Tibial nerve (tissue), 4 donors: ENCODE measurements around the gene UBE2R2. TPM values are rescaled to one million over a fixed set of nuclear protein-coding genes. Genes with fewer than 3 reads are reported as not detected.
"Not testable (repeated sequence)": the region's sequence is repeated elsewhere in the genome, so short reads cannot be mapped to it uniquely, and the experiment has no call there.

Experiments
- DNase-seq, 2 donors: peaks; one replicate each; pipeline ENCODE4 v3.0.0-alpha.2; 2019; ENCODE audit warnings: low spot score in 2 of 2
- H3K27ac ChIP-seq, 4 donors: fragments of 200-600 bp; sonication (generic) in 3 of 4; one replicate each; pipeline ENCODE4 v1.5.1; 2017 to 2019; ENCODE audit warnings: mild to moderate bottlenecking in 1 of 4
- H3K27me3 ChIP-seq, 2 donors: fragments of 200-600 bp; sonication (generic) in 1 of 2; one replicate each; pipeline versions ENCODE4 v1.5.1 to v1.6.0; 2017 to 2019
- H3K36me3 ChIP-seq, 3 donors: fragments of 200-600 bp; sonication (generic); one replicate each; pipeline ENCODE4 v1.5.1; 2018 to 2019
- H3K4me1 ChIP-seq, 4 donors: fragments of 200-600 bp; sonication (generic) in 3 of 4; one replicate each; pipeline ENCODE4 v1.5.1; 2017 to 2019
- H3K4me3 ChIP-seq, 4 donors: fragments of 200-600 bp; sonication (generic) in 3 of 4; one replicate each; pipeline ENCODE4 v1.5.1; 2017 to 2019; ENCODE audit warnings: mild to moderate bottlenecking in 1 of 4, moderate library complexity in 1 of 4
- H3K9me3 ChIP-seq, 4 donors: fragments of 200-600 bp; sonication (generic) in 3 of 4; one replicate each; pipeline ENCODE4 v1.5.1; 2017 to 2019
- CTCF ChIP-seq, 5 experiments: fragments of 200-600 bp in 3 of 5; fragments of 450-650 bp in 2 of 5; sonication (generic) in 3 of 5; IDR thresholded peaks; one replicate each; pipeline ENCODE4 v1.5.1; 2016 to 2019; ENCODE audit warnings: antibody characterized with exemption in 5 of 5, mild to moderate bottlenecking in 3 of 5, moderate library complexity in 2 of 5
- EP300 ChIP-seq, 2 donors: sonication (generic); formaldehyde crosslinking; IDR thresholded peaks; one replicate each; pipeline ENCODE4 v1.6.1; 2017; ENCODE audit warnings: antibody characterized with exemption in 2 of 2, mild to moderate bottlenecking in 1 of 2
- POLR2A ChIP-seq, 2 donors: fragments of 450-650 bp; IDR thresholded peaks; one replicate each; pipeline ENCODE4 v1.6.1; 2017; ENCODE audit warnings: antibody characterized with exemption in 2 of 2, mild to moderate bottlenecking in 2 of 2, moderate library complexity in 2 of 2
- WGBS, 2 donors: methylation state at CpG; one replicate each; pipeline ENCODE4 v1.1.5; 2018; 5-methylcytosine and 5-hydroxymethylcytosine counted together
- total RNA-seq, 4 donors: library from RNA; depleted of rRNA; stranded (reverse); fragments of >200 nt; gene quantifications; one replicate each; pipeline ENCODE4 v1.1.0, GENCODE V29; 2016

The UBE2R2 gene
- total RNA-seq, 4 donors from 2014 or later: 23.2 to 28.4 (median 25.9) TPM

- Histone ChIP-seq H3K27ac (no peak overlapping the region), H3K36me3 (peaks cover 0 to 4% (median 0%) of the 10 kb centered on the region in 3 donors), H3K4me3 (no peak overlapping the region), H3K27me3 (no peaks in the 10 kb centered on the region), H3K9me3 (no peaks in the 10 kb centered on the region), H3K4me1 (peaks cover 0 to 56% (median 3%) of the 10 kb centered on the region in 4 donors)
- 76 to 83% methylated on average over 3 of the region's 3 CpGs for WGBS, 2 donors
- no peak for TF ChIP-seq POLR2A (IDR thresholded peaks at IDR 0.05)
- no peak for TF ChIP-seq CTCF (IDR thresholded peaks at IDR 0.05)
- no peak for TF ChIP-seq EP300 (IDR thresholded peaks at IDR 0.05)
- DNase-seq: no peak
These were observed 41.5 kb downstream of the UBE2R2 start for GRCh38 chr9:33858423-33858822.

GRCh38 chr9:33860200-33860871, 43.4 kb downstream of the UBE2R2 start:
- TF ChIP-seq CTCF (IDR thresholded peaks at IDR 0.05) (no peak), POLR2A (IDR thresholded peaks at IDR 0.05) (no peak), EP300 (IDR thresholded peaks at IDR 0.05) (no peak)

GRCh38 chr9:33861917-33862453, 45.0 kb downstream of the UBE2R2 start:
- Histone ChIP-seq H3K4me1 (peaks cover 0 to 34% (median 3%) of the 10 kb centered on the region in 4 donors), H3K27me3 (no peaks in the 10 kb centered on the region), H3K36me3 (peaks cover 0 to 10% (median 0%) of the 10 kb centered on the region in 3 donors), H3K9me3 (no peaks in the 10 kb centered on the region), H3K4me3 (no peak overlapping the region), H3K27ac (no peak overlapping the region)
- no peak for DNase-seq
- TF ChIP-seq POLR2A (IDR thresholded peaks at IDR 0.05): no peak
- TF ChIP-seq EP300 (IDR thresholded peaks at IDR 0.05): no peak
- TF ChIP-seq CTCF (IDR thresholded peaks at IDR 0.05): no peak
- WGBS, 2 donors: 77 to 81% methylated on average over 10 of the region's 10 CpGs

More at GRCh38 chr9:33860200-33860871, 43.4 kb downstream of the UBE2R2 start:
- Histone ChIP-seq H3K27ac (no peak overlapping the region), H3K4me1 (peaks cover 0 to 47% (median 3%) of the 10 kb centered on the region in 4 donors), H3K9me3 (no peaks in the 10 kb centered on the region), H3K36me3 (peaks cover 0 to 10% (median 0%) of the 10 kb centered on the region in 3 donors), H3K4me3 (no peak overlapping the region), H3K27me3 (no peaks in the 10 kb centered on the region)
- WGBS, 2 donors: 74 to 81% methylated on average over 1 of the region's 1 CpG
- no peak for DNase-seq

- DNase-seq, H3K36me3 ChIP-seq, H3K4me3 ChIP-seq, H3K9me3 ChIP-seq, H3K27me3 ChIP-seq, H3K27ac ChIP-seq: not testable (repeated sequence)
- WGBS, 2 donors: 92 to 94% methylated on average over 8 of the region's 8 CpGs
- peaks cover 0 to 41% (median 6%) of the 10 kb centered on the region in 4 donors for H3K4me1 ChIP-seq
These were observed 46.1 kb downstream of the UBE2R2 start for GRCh38 chr9:33863027-33863426.

GRCh38 chr9:33867747-33868439, 50.9 kb downstream of the UBE2R2 start:
- Histone ChIP-seq H3K27me3 (no peaks in the 10 kb centered on the region), H3K4me1 (peaks cover 0 to 44% (median 11%) of the 10 kb centered on the region in 4 donors), H3K9me3 (no peaks in the 10 kb centered on the region), H3K4me3 (peak overlapping the region in 1 of 4 donors; percentile 0), H3K36me3 (peaks cover 0 to 10% (median 0%) of the 10 kb centered on the region in 3 donors), H3K27ac (peak overlapping the region in 3 of 4 donors; percentile 54 to 76 (median 74))
- WGBS, 2 donors: 47 to 48% methylated on average over 10 to 11 of the region's 11 CpGs
- no peak for TF ChIP-seq POLR2A (IDR thresholded peaks at IDR 0.05)
- no peak for TF ChIP-seq CTCF (IDR thresholded peaks at IDR 0.05)
- TF ChIP-seq EP300 (IDR thresholded peaks at IDR 0.05): peak in 1 of 2 donors; percentile 64
- DNase-seq: peak; percentile 54 to 68
